Fibroblast of lung (primary cell): ENCODE measurements around the gene VWA3B. TPM values are rescaled to one million over a fixed set of nuclear protein-coding genes. Genes with fewer than 3 reads are reported as not detected.

Experiments used
- DNase-seq, 2 donors: peaks; one replicate each; pipeline versions ENCODE4 v3.0.0 to v3.0.0-alpha.2; 2010; ENCODE audit warnings: low read depth in 2 of 2
- H2AFZ ChIP-seq: 2 replicates; pipeline ENCODE4 v1.5.1; 2012; ENCODE audit warnings: low read length, control low read depth, inconsistent platforms
- H3K27ac ChIP-seq: 2 replicates; pipeline ENCODE4 v1.5.1; 2011; ENCODE audit warnings: low read length, control low read depth; ENCODE audit not compliant: insufficient read depth
- H3K27me3 ChIP-seq: 2 replicates; pipeline ENCODE4 v1.5.1; 2011; ENCODE audit warnings: mild to moderate bottlenecking, low read length; ENCODE audit not compliant: control insufficient read depth, insufficient read depth
- H3K36me3 ChIP-seq: 2 replicates; pipeline ENCODE4 v1.5.1; 2011; ENCODE audit warnings: low read length; ENCODE audit not compliant: control insufficient read depth, insufficient read depth
- H3K4me1 ChIP-seq: 2 replicates; pipeline ENCODE4 v1.5.1; 2011; ENCODE audit warnings: low read length; ENCODE audit not compliant: control insufficient read depth, insufficient read depth; ENCODE audit errors: extremely low read depth
- H3K4me2 ChIP-seq: 2 replicates; pipeline ENCODE4 v1.5.1; 2011; ENCODE audit warnings: low read length, control low read depth; ENCODE audit not compliant: insufficient read depth; ENCODE audit errors: extremely low read depth
- H3K4me3 ChIP-seq, 4 experiments: fragments of 200-600 bp in 1 of 4; sonication (generic) in 1 of 4; replicated peaks in 1 of 4; 2 replicates each; pipeline ENCODE4 v1.5.1; 2011 to 2016; ENCODE audit warnings: low read length in 4 of 4, low read depth in 3 of 4, mild to moderate bottlenecking in 3 of 4, control low read depth in 2 of 4, inconsistent platforms in 1 of 4, mixed read lengths in 1 of 4; ENCODE audit not compliant: insufficient read depth in 1 of 4; ENCODE audit errors: control extremely low read depth in 1 of 4
- H3K79me2 ChIP-seq: 2 replicates; pipeline ENCODE4 v1.5.1; 2012; ENCODE audit warnings: mild to moderate bottlenecking, low read length, inconsistent platforms; ENCODE audit not compliant: control insufficient read depth, insufficient read depth
- H3K9ac ChIP-seq: 2 replicates; pipeline ENCODE4 v1.5.1; 2011; ENCODE audit warnings: mild to moderate bottlenecking, low read length, control low read depth; ENCODE audit not compliant: insufficient read depth
- H3K9me3 ChIP-seq: 2 replicates; pipeline ENCODE4 v1.5.1; 2012; ENCODE audit warnings: low read depth, low read length; ENCODE audit not compliant: control insufficient read depth, insufficient read depth
- H4K20me1 ChIP-seq: 2 replicates; pipeline ENCODE4 v1.5.1; 2011; ENCODE audit warnings: low read length; ENCODE audit not compliant: control insufficient read depth, insufficient read depth; ENCODE audit errors: extremely low read depth
- EZH2 ChIP-seq: IDR thresholded peaks from 2 replicates; pipeline ENCODE4 v1.5.1; 2012; ENCODE audit warnings: low read length, control low read depth, mild to moderate bottlenecking; ENCODE audit errors: missing control alignments
- polyA plus RNA-seq, 2 donors: library from polyadenylated mRNA; depleted of rRNA in 1 of 2; stranded (reverse) in 1 of 2; unstranded in 1 of 2; fragments of >200 nt; gene quantifications; 2 replicates each; pipeline ENCODE4 v1.2.1, GENCODE V29; 2011 to 2012; ENCODE audit warnings: missing spikeins in 1 of 2
- total RNA-seq: library from RNA; depleted of rRNA; stranded (reverse); fragments of >200 nt; gene quantifications from 2 replicates; pipeline ENCODE4 v1.2.1, GENCODE V29; 2014
- TF ChIP-seq, protein P1 (sequence below), 2 donors: IDR thresholded peaks in 1 of 2; conservative IDR thresholded peaks in 1 of 2; 1 replicate in 1 of 2; 2 replicates in 1 of 2; pipeline ENCODE4 v1.5.1; 2011 to 2012; ENCODE audit warnings: low read length in 2 of 2, control low read depth in 1 of 2, inconsistent platforms in 1 of 2, low read depth in 1 of 2, mild to moderate bottlenecking in 1 of 2

Gene VWA3B
- total and polyA plus RNA-seq, 2 donors (not counting 1 experiment from before 2014, with no cell fraction given) = 0.17 TPM; not detected in 1

GRCh38 chr2:98269830-98270229, 182.9 kb downstream of the VWA3B start:
- no peak for TF ChIP-seq EZH2
- TF ChIP-seq, protein P1, sequence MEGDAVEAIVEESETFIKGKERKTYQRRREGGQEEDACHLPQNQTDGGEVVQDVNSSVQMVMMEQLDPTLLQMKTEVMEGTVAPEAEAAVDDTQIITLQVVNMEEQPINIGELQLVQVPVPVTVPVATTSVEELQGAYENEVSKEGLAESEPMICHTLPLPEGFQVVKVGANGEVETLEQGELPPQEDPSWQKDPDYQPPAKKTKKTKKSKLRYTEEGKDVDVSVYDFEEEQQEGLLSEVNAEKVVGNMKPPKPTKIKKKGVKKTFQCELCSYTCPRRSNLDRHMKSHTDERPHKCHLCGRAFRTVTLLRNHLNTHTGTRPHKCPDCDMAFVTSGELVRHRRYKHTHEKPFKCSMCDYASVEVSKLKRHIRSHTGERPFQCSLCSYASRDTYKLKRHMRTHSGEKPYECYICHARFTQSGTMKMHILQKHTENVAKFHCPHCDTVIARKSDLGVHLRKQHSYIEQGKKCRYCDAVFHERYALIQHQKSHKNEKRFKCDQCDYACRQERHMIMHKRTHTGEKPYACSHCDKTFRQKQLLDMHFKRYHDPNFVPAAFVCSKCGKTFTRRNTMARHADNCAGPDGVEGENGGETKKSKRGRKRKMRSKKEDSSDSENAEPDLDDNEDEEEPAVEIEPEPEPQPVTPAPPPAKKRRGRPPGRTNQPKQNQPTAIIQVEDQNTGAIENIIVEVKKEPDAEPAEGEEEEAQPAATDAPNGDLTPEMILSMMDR (conservative IDR thresholded peaks at IDR 0.05 in 1 of 2, IDR thresholded peaks at IDR 0.05 in 1 of 2; ENCODE audit: low read depth in 1 of 2, low read length in 2 of 2) = no peak
- Histone ChIP-seq H4K20me1 (no peaks in the 10 kb centered on the region), H3K9ac (no peak overlapping the region), H3K27me3 (no peaks in the 10 kb centered on the region), H3K4me2 (no peak overlapping the region), H3K4me3 (no peak overlapping the region), H3K4me1 (no peaks in the 10 kb centered on the region), H3K79me2 (no peaks in the 10 kb centered on the region), H3K9me3 (no peaks in the 10 kb centered on the region), H3K36me3 (no peaks in the 10 kb centered on the region), H2AFZ (no peak overlapping the region), H3K27ac (no peak overlapping the region)
- DNase-seq = peak in 1 of 2 donors; percentile 8

- Histone ChIP-seq H3K9ac (no peak overlapping the region), H3K27me3 (peaks cover 10% of the 10 kb centered on the region), H3K36me3 (no peaks in the 10 kb centered on the region), H4K20me1 (no peaks in the 10 kb centered on the region), H3K79me2 (no peaks in the 10 kb centered on the region), H3K4me3 (no peak overlapping the region), H2AFZ (no peak overlapping the region), H3K4me2 (no peak overlapping the region), H3K9me3 (no peaks in the 10 kb centered on the region), H3K4me1 (no peaks in the 10 kb centered on the region), H3K27ac (no peak overlapping the region)
- TF ChIP-seq EZH2 = no peak
- TF ChIP-seq, protein P1 (conservative IDR thresholded peaks at IDR 0.05 in 1 of 2, IDR thresholded peaks at IDR 0.05 in 1 of 2; ENCODE audit: low read depth in 1 of 2, low read length in 2 of 2) = no peak
- no peak for DNase-seq
Observed at GRCh38 chr2:98277162-98277859, 190.3 kb downstream of the VWA3B start.

- no peaks in the 10 kb centered on the region for H3K4me1 ChIP-seq
- DNase-seq = no peak
- no peak overlapping the region for H3K4me2 ChIP-seq
- H3K27ac ChIP-seq = no peak overlapping the region
- no peaks in the 10 kb centered on the region for H4K20me1 ChIP-seq
- H3K4me3 ChIP-seq = no peak overlapping the region
- no peak overlapping the region for H2AFZ ChIP-seq
- no peak for TF ChIP-seq EZH2
- TF ChIP-seq, protein P1 (conservative IDR thresholded peaks at IDR 0.05 in 1 of 2, IDR thresholded peaks at IDR 0.05 in 1 of 2; ENCODE audit: low read depth in 1 of 2, low read length in 2 of 2) = no peak
- H3K36me3 ChIP-seq = no peaks in the 10 kb centered on the region
- H3K79me2 ChIP-seq = no peaks in the 10 kb centered on the region
- peaks cover 10% of the 10 kb centered on the region for H3K27me3 ChIP-seq
- no peak overlapping the region for H3K9ac ChIP-seq
- no peaks in the 10 kb centered on the region for H3K9me3 ChIP-seq
Observed at GRCh38 chr2:98278074-98278473, 191.1 kb downstream of the VWA3B start.
